Measurements from ENCODE around the gene CSF1.
"Not testable (repeated sequence)": the region's sequence is repeated elsewhere in the genome, so short reads cannot be mapped to it uniquely, and the experiment has no call there.

Gene CSF1

GRCh38 chr1:109919303-109919702 is 8.7 kb downstream of the CSF1 start:
- no peak for DNase-seq (ENCODE audit: low read depth in 3 of 3)

DNA sequence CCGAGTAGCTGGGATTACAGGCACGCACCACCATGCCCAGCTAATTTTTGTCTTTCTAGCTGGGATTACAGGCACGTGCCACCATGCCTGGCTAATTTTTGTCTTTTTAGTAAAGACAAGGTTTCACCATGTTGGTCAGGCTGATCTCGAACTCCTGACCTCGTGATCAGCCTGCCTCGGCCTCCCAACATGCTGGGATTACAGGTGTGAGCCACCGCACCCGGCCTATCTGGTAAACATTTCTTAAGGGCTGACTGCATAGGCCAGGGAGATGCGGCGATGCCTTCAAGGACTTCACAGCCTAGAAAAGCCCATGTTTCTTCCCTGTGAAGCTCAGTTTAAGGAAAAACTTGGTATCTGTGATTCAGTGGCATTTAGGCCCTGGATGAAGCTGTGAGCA is 9.7 kb downstream of the CSF1 start:
- not testable (repeated sequence) for DNase-seq (ENCODE audit: low read depth in 3 of 3)

GRCh38 chr1:109922326-109922725 is 11.7 kb downstream of the CSF1 start:
- no peak for DNase-seq (ENCODE audit: low read depth in 3 of 3)

DNA sequence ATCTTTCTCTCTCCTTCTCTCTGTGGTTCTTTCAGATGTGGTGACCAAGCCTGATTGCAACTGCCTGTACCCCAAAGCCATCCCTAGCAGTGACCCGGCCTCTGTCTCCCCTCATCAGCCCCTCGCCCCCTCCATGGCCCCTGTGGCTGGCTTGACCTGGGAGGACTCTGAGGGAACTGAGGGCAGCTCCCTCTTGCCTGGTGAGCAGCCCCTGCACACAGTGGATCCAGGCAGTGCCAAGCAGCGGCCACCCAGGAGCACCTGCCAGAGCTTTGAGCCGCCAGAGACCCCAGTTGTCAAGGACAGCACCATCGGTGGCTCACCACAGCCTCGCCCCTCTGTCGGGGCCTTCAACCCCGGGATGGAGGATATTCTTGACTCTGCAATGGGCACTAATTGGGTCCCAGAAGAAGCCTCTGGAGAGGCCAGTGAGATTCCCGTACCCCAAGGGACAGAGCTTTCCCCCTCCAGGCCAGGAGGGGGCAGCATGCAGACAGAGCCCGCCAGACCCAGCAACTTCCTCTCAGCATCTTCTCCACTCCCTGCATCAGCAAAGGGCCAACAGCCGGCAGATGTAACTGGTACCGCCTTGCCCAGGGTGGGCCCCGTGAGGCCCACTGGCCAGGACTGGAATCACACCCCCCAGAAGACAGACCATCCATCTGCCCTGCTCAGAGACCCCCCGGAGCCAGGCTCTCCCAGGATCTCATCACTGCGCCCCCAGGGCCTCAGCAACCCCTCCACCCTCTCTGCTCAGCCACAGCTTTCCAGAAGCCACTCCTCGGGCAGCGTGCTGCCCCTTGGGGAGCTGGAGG is 12.7 kb downstream of the CSF1 start:
- DNase-seq (ENCODE audit: low read depth in 3 of 3): no peak

DNA sequence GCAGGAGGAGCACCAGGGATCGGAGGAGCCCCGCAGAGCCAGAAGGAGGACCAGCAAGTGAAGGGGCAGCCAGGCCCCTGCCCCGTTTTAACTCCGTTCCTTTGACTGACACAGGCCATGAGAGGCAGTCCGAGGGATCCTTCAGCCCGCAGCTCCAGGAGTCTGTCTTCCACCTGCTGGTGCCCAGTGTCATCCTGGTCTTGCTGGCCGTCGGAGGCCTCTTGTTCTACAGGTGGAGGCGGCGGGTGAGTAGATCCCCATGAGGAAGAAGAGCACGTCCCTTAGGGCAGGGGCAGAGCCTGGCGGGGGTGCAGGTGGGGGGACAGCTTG is 13.3 kb downstream of the CSF1 start:
- no peak for DNase-seq (ENCODE audit: low read depth in 3 of 3)

DNA sequence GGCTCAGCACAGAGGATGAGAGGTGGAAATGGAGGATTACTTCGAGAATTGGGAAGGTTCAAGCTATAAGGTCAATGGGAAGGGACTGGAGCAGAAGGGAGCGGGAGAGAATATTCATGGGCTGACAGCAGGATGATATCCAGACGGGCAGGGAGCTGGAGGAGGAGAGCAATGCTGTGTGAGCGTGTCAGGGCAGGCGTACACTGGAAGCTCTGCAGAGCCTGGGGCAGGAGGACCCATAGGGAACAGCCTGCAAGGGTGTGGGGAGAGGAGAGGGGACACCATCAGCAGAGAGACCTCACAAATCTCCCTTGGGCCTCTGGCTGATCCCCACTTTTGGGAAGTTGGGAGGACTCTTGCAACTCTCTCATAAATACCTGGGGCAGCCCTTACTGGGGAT is 13.7 kb downstream of the CSF1 start:
- no peak for DNase-seq (ENCODE audit: low read depth in 3 of 3)

DNA sequence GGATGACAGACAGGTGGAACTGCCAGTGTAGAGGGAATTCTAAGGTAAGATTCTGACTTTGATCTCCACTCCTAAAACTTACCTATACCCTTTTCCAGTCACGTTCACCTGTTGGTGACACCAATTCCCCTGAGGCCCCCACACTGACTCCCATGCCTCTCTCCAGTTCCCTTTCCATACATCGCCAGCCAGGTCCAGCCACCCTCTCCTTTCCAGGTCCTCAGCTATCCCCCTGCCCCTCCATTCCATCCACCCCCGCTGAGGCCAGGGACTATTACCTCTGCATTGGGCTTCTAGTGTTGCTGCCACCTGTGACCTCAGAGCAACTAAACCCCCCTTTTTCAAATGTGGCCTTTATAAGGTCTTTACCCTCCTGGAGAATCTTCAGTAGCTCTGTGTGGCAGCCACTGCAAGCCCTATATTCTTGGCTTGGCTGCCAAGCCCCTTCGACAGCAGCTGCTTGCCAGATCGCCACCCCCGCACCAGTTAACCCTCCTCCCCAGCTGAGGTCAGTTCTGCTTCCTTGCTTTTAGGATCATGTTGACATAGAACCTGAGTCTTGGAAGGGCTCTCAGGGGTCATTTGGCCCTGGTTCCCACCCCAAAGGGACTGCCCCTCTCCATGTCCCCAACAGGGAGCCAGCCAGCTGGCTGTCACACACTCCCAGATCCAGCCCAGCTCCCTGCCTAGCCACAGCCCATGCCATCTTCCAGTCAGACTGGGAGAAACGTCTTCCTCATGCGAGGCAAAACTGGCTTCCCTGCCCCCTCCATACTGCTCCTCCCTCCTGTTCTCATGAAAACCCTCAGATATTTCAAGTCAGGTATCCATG is 14.7 kb downstream of the CSF1 start:
- DNase-seq (ENCODE audit: low read depth in 3 of 3): no peak

DNA sequence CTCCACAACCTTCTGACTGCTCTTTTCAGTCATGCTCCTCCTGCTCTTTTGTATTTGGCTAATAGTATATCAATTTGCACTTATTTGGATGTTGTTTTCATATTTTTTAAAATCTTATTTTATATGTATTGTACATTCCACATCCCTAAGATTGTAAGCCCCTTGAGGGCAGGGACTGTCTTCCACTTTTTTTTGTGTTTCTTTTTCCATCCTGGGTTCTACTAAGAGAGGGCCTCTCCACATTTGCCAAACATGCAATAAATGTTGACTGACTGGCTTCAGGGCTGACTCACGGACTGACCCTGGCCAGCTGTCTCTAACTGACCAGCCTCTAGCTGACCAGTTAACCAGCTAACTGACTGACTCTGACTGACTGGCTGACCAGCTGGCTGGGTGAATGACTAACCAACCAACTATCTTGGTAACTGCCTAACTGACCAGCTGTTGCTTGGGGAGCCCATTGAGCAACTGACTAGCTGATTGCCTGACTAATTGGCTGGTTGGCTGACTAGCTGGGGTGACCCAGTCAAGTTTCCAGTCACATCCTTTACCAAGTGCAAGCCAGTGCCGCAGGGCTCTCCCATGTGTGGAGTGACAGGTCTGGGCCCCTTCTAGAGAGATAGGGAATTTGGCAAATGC is 16.1 kb downstream of the CSF1 start:
- DNase-seq (ENCODE audit: low read depth in 3 of 3): no peak

DNA sequence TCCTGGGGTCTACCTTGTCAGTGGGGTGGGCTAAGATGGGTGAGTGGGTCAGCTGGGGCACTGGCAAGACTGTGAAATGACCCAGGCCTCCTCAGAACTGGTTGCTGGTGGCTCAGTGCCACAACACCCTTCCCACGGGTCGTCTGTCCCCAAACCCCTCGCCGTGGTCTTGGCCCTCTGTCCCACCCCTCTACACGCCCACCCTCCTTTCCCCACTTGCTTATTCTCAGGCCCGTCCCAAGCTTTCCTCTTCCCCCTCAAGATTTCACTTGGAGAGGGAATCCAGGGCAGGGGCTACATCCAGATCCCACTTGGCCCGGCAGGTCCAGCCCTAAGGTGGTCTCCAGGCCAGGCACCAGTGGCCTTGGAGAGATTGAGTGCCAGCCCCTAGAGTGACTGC is 16.7 kb downstream of the CSF1 start:
- no peak for DNase-seq (ENCODE audit: low read depth in 3 of 3)

- DNase-seq (ENCODE audit: low read depth in 3 of 3): no peak
Observed at GRCh38 chr1:109927911-109928321, 17.3 kb downstream of the CSF1 start.

- no peak for DNase-seq (ENCODE audit: low read depth in 3 of 3)
Observed at GRCh38 chr1:109928591-109929111, 18.0 kb downstream of the CSF1 start.

DNA sequence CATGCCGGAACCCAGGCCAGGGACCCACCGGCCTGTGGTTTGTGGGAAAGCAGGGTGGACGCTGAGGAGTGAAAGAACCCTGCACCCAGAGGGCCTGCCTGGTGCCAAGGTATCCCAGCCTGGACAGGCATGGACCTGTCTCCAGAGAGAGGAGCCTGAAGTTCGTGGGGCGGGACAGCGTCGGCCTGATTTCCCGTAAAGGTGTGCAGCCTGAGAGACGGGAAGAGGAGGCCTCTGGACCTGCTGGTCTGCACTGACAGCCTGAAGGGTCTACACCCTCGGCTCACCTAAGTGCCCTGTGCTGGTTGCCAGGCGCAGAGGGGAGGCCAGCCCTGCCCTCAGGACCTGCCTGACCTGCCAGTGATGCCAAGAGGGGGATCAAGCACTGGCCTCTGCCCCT is 18.5 kb downstream of the CSF1 start:
- DNase-seq (ENCODE audit: low read depth in 3 of 3): no peak

GRCh38 chr1:109929588-109930251 is 19.1 kb downstream of the CSF1 start:
- no peak for DNase-seq (ENCODE audit: low read depth in 3 of 3)

GRCh38 chr1:109930252-109930993 is 19.8 kb downstream of the CSF1 start:
- no peak for DNase-seq (ENCODE audit: low read depth in 3 of 3)

DNA sequence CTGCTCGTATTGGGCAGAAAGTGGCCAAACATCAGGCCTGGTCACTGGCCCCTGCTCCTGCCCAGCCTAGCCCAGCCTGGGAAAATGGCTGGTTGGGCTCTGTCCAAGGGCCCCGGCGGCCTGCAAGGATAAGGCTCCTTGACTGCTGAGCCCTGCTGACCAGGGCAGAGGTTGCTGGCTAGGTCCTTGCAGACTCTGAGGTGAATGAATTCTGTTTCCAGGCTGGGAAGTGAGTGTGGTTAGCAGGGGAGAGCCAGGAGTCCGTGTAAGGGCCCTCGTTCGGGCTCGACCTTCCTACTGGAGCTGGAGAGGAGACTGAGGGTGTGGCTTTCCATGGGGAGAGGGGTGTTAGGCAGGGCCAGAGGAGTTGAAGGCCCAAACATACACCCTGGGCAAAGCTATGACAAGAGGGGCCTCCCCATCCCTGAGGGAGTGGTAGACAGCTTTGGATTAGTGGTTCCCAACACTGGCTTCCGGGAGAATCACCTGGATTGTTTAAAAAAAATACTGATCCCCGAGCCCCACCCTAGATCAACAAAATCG is 20.6 kb downstream of the CSF1 start:
- no peak for DNase-seq (ENCODE audit: low read depth in 3 of 3)

GRCh38 chr1:109931911-109932636 is 21.4 kb downstream of the CSF1 start:
- no peak for DNase-seq (ENCODE audit: low read depth in 3 of 3)

GRCh38 chr1:109932679-109933078 is 22.0 kb downstream of the CSF1 start:
- no peak for DNase-seq (ENCODE audit: low read depth in 3 of 3)

- no peak for DNase-seq (ENCODE audit: low read depth in 3 of 3)
Observed at GRCh38 chr1:109933856-109934711, 23.4 kb downstream of the CSF1 start.

- no peak for DNase-seq (ENCODE audit: low read depth in 3 of 3)
Observed at GRCh38 chr1:109935451-109935900, 24.8 kb downstream of the CSF1 start.
